ENCODE data around the gene PYDC1.

The PYDC1 gene

DNA sequence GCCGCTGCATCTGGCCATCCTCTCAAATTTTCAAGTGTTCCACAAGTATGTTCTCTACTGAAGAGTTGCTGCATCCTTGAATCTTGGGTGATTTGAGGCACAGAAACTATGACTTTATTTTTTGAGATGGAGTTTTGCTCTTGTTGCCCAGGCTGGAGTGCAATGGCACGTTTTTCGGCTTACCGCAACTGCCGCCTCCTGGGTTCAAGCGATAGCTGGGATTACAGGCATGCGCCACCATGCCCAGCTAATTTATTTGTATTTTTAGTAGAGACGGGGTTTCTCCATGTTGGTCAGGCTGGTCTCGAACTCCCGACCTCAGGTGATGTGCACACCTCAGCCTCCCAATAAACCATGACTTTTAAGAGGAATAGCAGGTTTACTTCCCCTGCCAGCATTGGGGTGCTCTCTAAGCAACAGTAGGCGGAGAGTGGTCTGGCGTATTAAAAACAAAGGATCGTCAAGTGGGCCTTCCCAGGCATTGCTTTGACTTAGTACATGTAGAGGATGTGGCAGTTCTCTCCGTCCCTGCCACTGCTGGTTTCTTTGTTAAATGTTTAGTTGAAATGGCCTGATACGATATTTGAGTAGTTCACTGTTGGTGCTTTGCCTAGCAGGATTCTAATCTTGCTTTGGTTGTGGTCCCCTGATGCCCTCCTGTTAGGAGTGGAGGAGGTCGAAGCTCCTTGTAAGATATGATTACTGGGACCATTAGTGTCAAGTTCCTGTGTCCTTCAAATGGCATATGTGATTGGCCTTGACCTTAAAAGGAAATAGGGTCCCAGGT, 23.9 kb downstream of the PYDC1 start:
- TF ChIP-seq CTCF (IDR thresholded peaks at IDR 0.05; ENCODE audit: low read depth, low read length, missing control alignments): no peak
- peaks cover 91% of the 10 kb centered on the region for H3K36me3 ChIP-seq (replicated peaks)
- in situ Hi-C loops (cut with HindIII; ENCODE audit: low pct_ligation_motif_present, low sequenced_read_pairs): loop anchor here (25.0 kb wide), 1 partner anchor 269 kb away; the partner anchor contains the start of genes ARMC5 and TGFB1I1
- no peak overlapping the region for H3K27ac ChIP-seq
- no peak overlapping the region for H3K4me3 ChIP-seq (ENCODE audit: low read depth, low read length)
- H3K27me3 ChIP-seq (replicated peaks): no peaks in the 10 kb centered on the region
- no peak for DNase-seq

DNA sequence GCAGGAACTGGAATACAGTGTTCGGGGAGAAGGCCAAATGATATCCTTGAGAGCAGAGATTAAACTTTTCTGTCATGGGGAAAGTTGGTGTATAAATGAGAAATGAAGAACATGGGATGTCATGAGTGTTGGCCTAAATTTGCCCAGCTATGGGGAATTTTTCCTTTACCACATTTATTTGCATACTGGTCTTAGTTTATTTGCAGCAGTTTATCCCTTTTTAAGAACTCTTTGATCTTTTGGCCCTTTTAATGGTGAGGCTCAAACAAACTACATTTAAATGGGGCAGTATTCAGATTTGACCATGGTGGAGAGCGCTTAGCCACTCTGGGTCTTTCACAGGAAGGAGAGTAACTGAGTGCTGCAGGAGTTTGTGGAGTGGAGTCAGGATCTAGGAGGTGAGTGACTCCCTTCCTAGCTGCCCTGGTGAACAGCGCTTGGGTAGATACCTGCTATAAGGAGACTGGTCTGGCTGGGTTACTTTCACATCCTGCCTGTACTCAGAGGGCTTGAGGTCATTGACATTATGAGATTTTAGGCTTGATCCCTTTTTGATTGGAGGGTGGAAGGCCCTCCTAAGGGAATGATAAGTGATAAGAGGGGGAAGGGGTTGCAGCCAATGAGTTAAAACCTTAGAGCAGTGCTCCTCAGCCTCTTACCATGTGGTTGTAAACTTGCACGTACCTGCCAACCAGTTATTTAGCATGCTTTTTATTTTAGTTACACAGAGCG, 25.1 kb downstream of the PYDC1 start:
- H3K27ac ChIP-seq: no peak overlapping the region
- H3K36me3 ChIP-seq (replicated peaks): peaks cover 98% of the 10 kb centered on the region
- no peak for DNase-seq
- in situ Hi-C loops (cut with HindIII; ENCODE audit: low pct_ligation_motif_present, low sequenced_read_pairs): loop anchor here (25.0 kb wide), 1 partner anchor 270 kb away; the partner anchor contains the start of genes ARMC5 and TGFB1I1
- no peak overlapping the region for H3K4me3 ChIP-seq (ENCODE audit: low read depth, low read length)
- no peak for TF ChIP-seq CTCF (IDR thresholded peaks at IDR 0.05; ENCODE audit: low read depth, low read length, missing control alignments)
- no peaks in the 10 kb centered on the region for H3K27me3 ChIP-seq (replicated peaks)

- DNase-seq: no peak
- peaks cover 98% of the 10 kb centered on the region for H3K36me3 ChIP-seq (replicated peaks)
- H3K27ac ChIP-seq: no peak overlapping the region
- in situ Hi-C loops (cut with HindIII; ENCODE audit: low pct_ligation_motif_present, low sequenced_read_pairs): loop anchor here (25.0 kb wide), 1 partner anchor 271 kb away; the partner anchor contains the start of genes ARMC5 and TGFB1I1
- no peaks in the 10 kb centered on the region for H3K27me3 ChIP-seq (replicated peaks)
- no peak overlapping the region for H3K4me3 ChIP-seq (ENCODE audit: low read depth, low read length)
- TF ChIP-seq CTCF (IDR thresholded peaks at IDR 0.05; ENCODE audit: low read depth, low read length, missing control alignments): no peak
Measured at GRCh38 chr16:31190818-31191444, 26.0 kb downstream of the PYDC1 start.

- no peak for DNase-seq
- no peak for TF ChIP-seq CTCF (IDR thresholded peaks at IDR 0.05; ENCODE audit: low read depth, low read length, missing control alignments)
- in situ Hi-C loops (cut with HindIII; ENCODE audit: low pct_ligation_motif_present, low sequenced_read_pairs): loop anchor here (25.0 kb wide), 1 partner anchor 272 kb away; the partner anchor contains the start of genes ARMC5 and TGFB1I1
- no peak overlapping the region for H3K27ac ChIP-seq
- H3K4me3 ChIP-seq (ENCODE audit: low read depth, low read length): no peak overlapping the region
- H3K27me3 ChIP-seq (replicated peaks): no peaks in the 10 kb centered on the region
- peaks cover 99% of the 10 kb centered on the region for H3K36me3 ChIP-seq (replicated peaks)
Measured at GRCh38 chr16:31190061-31190460, 26.9 kb downstream of the PYDC1 start.

GRCh38 chr16:31189412-31189778, 27.5 kb downstream of the PYDC1 start:
- H3K27ac ChIP-seq: no peak overlapping the region
- in situ Hi-C loops (cut with HindIII; ENCODE audit: low pct_ligation_motif_present, low sequenced_read_pairs): loop anchor here (25.0 kb wide), 1 partner anchor 273 kb away; the partner anchor contains the start of genes ARMC5 and TGFB1I1
- TF ChIP-seq CTCF (IDR thresholded peaks at IDR 0.05; ENCODE audit: low read depth, low read length, missing control alignments): no peak

More at GRCh38 chr16:31189412-31189778, 27.5 kb downstream of the PYDC1 start:
- Histone ChIP-seq H3K36me3 (replicated peaks) (peaks cover 99% of the 10 kb centered on the region), H3K4me3 (ENCODE audit: low read depth, low read length) (no peak overlapping the region), H3K27me3 (replicated peaks) (no peaks in the 10 kb centered on the region)
- no peak for DNase-seq

Measured in brain microvascular endothelial cell (primary cell).